Endothelial cell of umbilical vein (primary cell): ENCODE measurements around the gene GSTP1. TPM values are rescaled to one million over a fixed set of nuclear protein-coding genes. Genes with fewer than 3 reads are reported as not detected.

ENCODE experiments used
- BruUV-seq: library from RNA; stranded (reverse); fragments of 400-500 nt; replicated peaks from 2 replicates; lab custom pipeline; 2021; lab: Mats Ljungman, UMichigan
- CTCF ChIA-PET: fragments of 300-600, 350-600 bp; sonication (Branson Sonifier 250); formaldehyde crosslinking; loops from one replicate; lab custom pipeline; 2021; ENCODE audit warnings: antibody characterized with exemption, inconsistent platforms; lab: Charles Lee
- POLR2A ChIA-PET: fragments of 300-600, 350-600 bp; sonication (Branson Sonifier 250); formaldehyde crosslinking; loops from one replicate; lab custom pipeline; 2021; ENCODE audit warnings: antibody characterized with exemption, inconsistent platforms; lab: Charles Lee
- DNase-seq: peaks from one replicate; pipeline ENCODE4 v3.0.0-alpha.2; 2011; ENCODE audit warnings: low read depth, low spot score
- FAIRE-seq: peaks from 2 replicates; lab custom pipeline; 2011; peaks lifted over from hg19 to GRCh38; lab: Jason Lieb, UNC
- H2AFZ ChIP-seq: 2 replicates; pipeline ENCODE4 v1.6.0; 2012; ENCODE audit warnings: low read depth, low read length, control low read depth, inconsistent platforms
- H3K27ac ChIP-seq: 2 replicates; pipeline ENCODE4 v1.5.1; 2011; ENCODE audit warnings: low read depth, mild to moderate bottlenecking, control low read depth, low read length, moderate library complexity; ENCODE audit not compliant: insufficient read depth
- H3K27me3 ChIP-seq, 2 experiments: 2 replicates each; pipeline versions ENCODE4 v1.6.0 to v1.6.1; 2011; ENCODE audit warnings: low read length in 2 of 2, mixed read lengths in 1 of 2; ENCODE audit not compliant: control insufficient read depth in 2 of 2, insufficient read depth in 2 of 2
- H3K36me3 ChIP-seq, 2 experiments: 2 replicates in 1 of 2; 3 replicates in 1 of 2; pipeline ENCODE4 v1.5.1; 2011; ENCODE audit warnings: low read length in 2 of 2, mild to moderate bottlenecking in 1 of 2, moderate library complexity in 1 of 2; ENCODE audit not compliant: control insufficient read depth in 2 of 2, insufficient read depth in 2 of 2; ENCODE audit errors: extremely low read depth in 1 of 2
- H3K4me1 ChIP-seq: 3 replicates; pipeline ENCODE4 v1.5.1; 2011; ENCODE audit warnings: mild to moderate bottlenecking, low read length; ENCODE audit not compliant: control insufficient read depth, insufficient read depth; ENCODE audit errors: extremely low read depth
- H3K4me2 ChIP-seq: 2 replicates; pipeline ENCODE4 v1.6.1; 2011; ENCODE audit warnings: low read length, control low read depth, mixed read lengths; ENCODE audit not compliant: insufficient read depth
- H3K4me3 ChIP-seq, 3 experiments: fragments of 200-600 bp in 1 of 3; sonication (generic), shearing (Covaris generic) in 1 of 3; replicated peaks in 1 of 3; 2 replicates each; pipeline ENCODE4 v1.5.1; 2011 to 2016; ENCODE audit warnings: control low read depth in 3 of 3, low read length in 3 of 3, mild to moderate bottlenecking in 2 of 3, inconsistent platforms in 1 of 3, low read depth in 1 of 3, moderate library complexity in 1 of 3; ENCODE audit not compliant: insufficient read depth in 1 of 3
- H3K79me2 ChIP-seq: 2 replicates; pipeline ENCODE4 v1.6.0; 2012; ENCODE audit warnings: low read length, inconsistent platforms; ENCODE audit not compliant: control insufficient read depth, insufficient read depth
- H3K9ac ChIP-seq: replicated peaks from 2 replicates; pipeline ENCODE3; 2011; ENCODE audit warnings: low read length, control low read depth; ENCODE audit not compliant: insufficient read depth; ENCODE audit errors: extremely low read depth
- H3K9me1 ChIP-seq: replicated peaks from 3 replicates; pipeline ENCODE4 v1.6.0; 2011; ENCODE audit warnings: mild to moderate bottlenecking, low read length; ENCODE audit not compliant: control insufficient read depth, insufficient read depth; ENCODE audit errors: extremely low read depth
- H3K9me3 ChIP-seq: replicated peaks from 2 replicates; pipeline ENCODE4 v1.5.1; 2012; ENCODE audit warnings: low read length, inconsistent platforms; ENCODE audit not compliant: control insufficient read depth, insufficient read depth
- H4K20me1 ChIP-seq: replicated peaks from 2 replicates; pipeline ENCODE3; 2011; ENCODE audit warnings: mild to moderate bottlenecking, low read length; ENCODE audit not compliant: control insufficient read depth, insufficient read depth; ENCODE audit errors: extremely low read depth
- POLR2AphosphoS5 ChIP-seq: IDR thresholded peaks from 2 replicates; pipeline ENCODE4 v1.6.1; 2012; ENCODE audit warnings: low read depth, mild to moderate bottlenecking, control low read depth, low read length, moderate library complexity; ENCODE audit not compliant: insufficient read depth
- dilution Hi-C: fragments of 300-500 bp; cut with MboI; formaldehyde crosslinking; loops from one replicate; pipeline ENCODE4 v1.15.0; 2019; ENCODE audit warnings: low sequenced_read_pairs; ENCODE audit not compliant: extremely low pct_ligation_motif_present
- intact Hi-C: fragments of 100-400 bp; cut with micrococcal nuclease; formaldehyde crosslinking; loops from one replicate; pipeline ENCODE4 v1.10.0; 2022
- polyA plus RNA-seq, 4 experiments: library from polyadenylated mRNA; depleted of rRNA in 3 of 4; stranded (reverse) in 3 of 4; unstranded in 1 of 4; fragments of >200 nt; gene quantifications; 2 replicates each; pipeline versions ENCODE4 v1.2.1 to v1.2.3, GENCODE V29; 2011 to 2012; ENCODE audit warnings: missing spikeins in 1 of 4
- total RNA-seq: library from RNA; stranded (reverse); gene quantifications from 2 replicates; pipeline ENCODE4 v1.2.3, GENCODE V29; 2021
- TF ChIP-seq, protein P1 (sequence below), 2 donors: IDR thresholded peaks; 1 replicate in 1 of 2; 2 replicates in 1 of 2; pipeline ENCODE4 v1.5.1; 2011; ENCODE audit warnings: low read length in 2 of 2, mild to moderate bottlenecking in 2 of 2, moderate library complexity in 2 of 2, control low read depth in 1 of 2, inconsistent platforms in 1 of 2, low read depth in 1 of 2; ENCODE audit not compliant: insufficient read depth in 1 of 2; ENCODE audit errors: extremely low read depth in 1 of 2
- TF ChIP-seq, protein P2 (sequence below): IDR thresholded peaks from 2 replicates; pipeline ENCODE4 v1.6.1; 2011; ENCODE audit not compliant: insufficient read depth, insufficient read length

Gene GSTP1
- total and polyA plus RNA-seq, 2 donors (not counting 3 experiments of a cell fraction or from before 2014, with no cell fraction given) = 962 to 2,277 TPM

- FAIRE-seq = no peak
- POLR2A ChIA-PET = no interaction called here
These were observed 21.8 kb downstream of the GSTP1 start for GRCh38 chr11:67605231-67606011.

More at GRCh38 chr11:67605231-67606011, 21.8 kb downstream of the GSTP1 start:
- H4K20me1 ChIP-seq = no peaks in the 10 kb centered on the region
- no peak overlapping the region for H3K4me3 ChIP-seq
- no peaks in the 10 kb centered on the region for H3K9me1 ChIP-seq
- H3K4me1 ChIP-seq = peaks cover 6% of the 10 kb centered on the region
- no peak for TF ChIP-seq POLR2AphosphoS5
- TF ChIP-seq, protein P1, sequence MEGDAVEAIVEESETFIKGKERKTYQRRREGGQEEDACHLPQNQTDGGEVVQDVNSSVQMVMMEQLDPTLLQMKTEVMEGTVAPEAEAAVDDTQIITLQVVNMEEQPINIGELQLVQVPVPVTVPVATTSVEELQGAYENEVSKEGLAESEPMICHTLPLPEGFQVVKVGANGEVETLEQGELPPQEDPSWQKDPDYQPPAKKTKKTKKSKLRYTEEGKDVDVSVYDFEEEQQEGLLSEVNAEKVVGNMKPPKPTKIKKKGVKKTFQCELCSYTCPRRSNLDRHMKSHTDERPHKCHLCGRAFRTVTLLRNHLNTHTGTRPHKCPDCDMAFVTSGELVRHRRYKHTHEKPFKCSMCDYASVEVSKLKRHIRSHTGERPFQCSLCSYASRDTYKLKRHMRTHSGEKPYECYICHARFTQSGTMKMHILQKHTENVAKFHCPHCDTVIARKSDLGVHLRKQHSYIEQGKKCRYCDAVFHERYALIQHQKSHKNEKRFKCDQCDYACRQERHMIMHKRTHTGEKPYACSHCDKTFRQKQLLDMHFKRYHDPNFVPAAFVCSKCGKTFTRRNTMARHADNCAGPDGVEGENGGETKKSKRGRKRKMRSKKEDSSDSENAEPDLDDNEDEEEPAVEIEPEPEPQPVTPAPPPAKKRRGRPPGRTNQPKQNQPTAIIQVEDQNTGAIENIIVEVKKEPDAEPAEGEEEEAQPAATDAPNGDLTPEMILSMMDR (IDR thresholded peaks at IDR 0.05; ENCODE audit: extremely low read depth in 1 of 2, insufficient read depth in 1 of 2, low read depth in 1 of 2, low read length in 2 of 2) = no peak
- TF ChIP-seq, protein P2, sequence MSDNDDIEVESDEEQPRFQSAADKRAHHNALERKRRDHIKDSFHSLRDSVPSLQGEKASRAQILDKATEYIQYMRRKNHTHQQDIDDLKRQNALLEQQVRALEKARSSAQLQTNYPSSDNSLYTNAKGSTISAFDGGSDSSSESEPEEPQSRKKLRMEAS = no peak
- no peaks in the 10 kb centered on the region for H3K9me3 ChIP-seq
- intact Hi-C loops (loop anchor here (1.0 to 2.0 kb wide), 4 partner anchors 22 to 97 kb away; partner anchors contain the start of genes CDK2AP2, GSTP1 and NUDT8), dilution Hi-C loops (no loop called here)
- BruUV-seq = no TSS peak
- H3K27ac ChIP-seq = no peak overlapping the region
- peaks cover 3 to 9% of the 10 kb centered on the region in 2 experiments for H3K36me3 ChIP-seq
- no peak overlapping the region for H3K9ac ChIP-seq
- CTCF ChIA-PET = interaction anchor here (1.2 to 1.6 kb wide), 2 partner anchors 9 to 33 kb away, joined by 3 to 5 read pairs; no protein-coding TSS in a partner anchor
- H3K4me2 ChIP-seq = no peak overlapping the region
- H2AFZ ChIP-seq = peak overlapping the region; percentile 33
- H3K27me3 ChIP-seq = peaks cover 5 to 10% of the 10 kb centered on the region in 2 experiments
- peaks cover 11% of the 10 kb centered on the region for H3K79me2 ChIP-seq
- no peak for DNase-seq
